Occipital lobe (tissue), 2 donors: Measurements from ENCODE around the gene NUFIP1. TPM values are rescaled to one million over a fixed set of nuclear protein-coding genes. Genes with fewer than 3 reads are reported as not detected.
"Not testable (repeated sequence)": the region's sequence is repeated elsewhere in the genome, so short reads cannot be mapped to it uniquely, and the experiment has no call there.

Experiments
- DNase-seq: peaks from one replicate; lab custom pipeline; 2025; lab: John Stamatoyannopoulos, UW
- total RNA-seq: library from RNA; depleted of rRNA; stranded (reverse); fragments of >200 nt; gene quantifications from one replicate; pipeline ENCODE4 v1.2.3, GENCODE V29; 2014

Gene NUFIP1
- total RNA-seq, 1 donor from 2014 or later, result 7.5 TPM

- DNase-seq, result no peak
These were observed 69.3 kb downstream of the NUFIP1 start for GRCh38 chr13:44920013-44920412.

- DNase-seq, result no peak
These were observed 70.0 kb downstream of the NUFIP1 start for GRCh38 chr13:44919104-44919804.

DNA sequence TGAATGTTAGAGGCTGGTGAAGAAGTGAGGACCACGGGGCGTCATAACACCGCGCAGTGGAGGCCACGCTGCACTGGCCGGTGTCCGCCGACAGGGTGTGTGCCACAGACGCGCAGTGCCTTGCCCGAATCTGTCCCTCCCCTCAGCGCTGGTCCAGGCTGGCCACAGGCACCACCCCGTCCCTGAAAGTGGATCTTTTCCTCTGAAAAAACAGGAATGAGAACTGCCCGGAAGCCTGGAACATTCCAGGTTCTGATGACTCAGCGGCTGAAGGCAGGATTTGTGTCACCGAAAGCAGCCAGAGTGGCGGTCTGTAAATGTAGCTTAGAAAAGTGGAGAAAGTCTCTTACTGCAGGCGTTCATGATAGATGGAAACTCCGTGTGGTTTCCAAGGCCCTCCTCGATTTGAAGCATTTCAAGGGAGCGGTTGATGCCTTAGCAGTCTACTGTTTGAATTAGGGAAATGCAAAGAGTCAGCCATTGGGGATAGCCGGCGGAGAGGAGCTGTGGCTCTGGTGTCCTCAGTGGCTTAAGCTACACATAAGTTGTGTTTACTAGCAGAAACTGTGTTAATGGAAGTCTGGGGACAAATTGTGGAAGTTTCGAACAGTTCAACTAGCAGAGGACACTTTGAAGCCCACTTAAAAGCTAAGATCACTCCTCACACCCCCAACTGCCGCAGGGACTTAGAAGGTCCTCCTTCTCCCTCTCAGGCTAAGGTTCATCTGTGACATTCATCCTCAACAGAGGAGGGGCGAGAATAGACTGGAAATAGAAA is 70.8 kb downstream of the NUFIP1 start:
- peak; percentile 79 for DNase-seq

DNA sequence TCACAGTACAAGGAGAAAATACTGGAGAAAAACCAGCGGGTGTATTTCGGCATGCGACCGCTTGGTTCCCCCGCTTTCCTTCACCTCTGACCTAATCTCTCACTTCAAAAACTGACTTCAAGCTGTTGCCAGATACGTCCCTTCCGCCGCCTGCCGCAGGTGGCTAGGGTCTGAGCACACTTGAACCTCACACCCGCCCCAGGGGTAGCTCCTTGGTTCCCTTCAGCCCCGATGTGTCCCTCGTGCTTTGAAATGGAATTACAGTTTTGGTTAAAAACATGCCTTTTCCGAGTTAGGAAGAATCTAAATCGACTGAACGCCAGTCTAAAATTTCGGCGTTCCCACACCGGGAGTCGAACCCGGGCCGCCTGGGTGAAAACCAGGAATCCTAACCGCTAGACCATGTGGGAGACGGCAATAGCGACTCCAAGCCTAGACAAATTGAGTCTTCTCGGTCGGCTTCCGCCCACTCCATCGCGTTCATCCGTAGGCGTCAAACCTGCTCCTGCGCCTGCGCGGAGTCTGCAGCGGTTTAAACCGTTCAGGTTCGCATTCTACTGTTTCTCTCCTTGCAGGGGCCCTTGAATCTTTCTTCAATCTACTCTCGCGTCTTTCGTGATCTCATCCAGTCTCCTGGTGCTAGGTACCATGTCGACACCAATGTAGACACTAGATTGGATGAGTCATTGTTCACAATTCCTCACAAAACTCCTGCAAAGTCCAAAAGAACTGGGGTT is 71.5 kb downstream of the NUFIP1 start:
- peak; percentile 90 for DNase-seq

DNA sequence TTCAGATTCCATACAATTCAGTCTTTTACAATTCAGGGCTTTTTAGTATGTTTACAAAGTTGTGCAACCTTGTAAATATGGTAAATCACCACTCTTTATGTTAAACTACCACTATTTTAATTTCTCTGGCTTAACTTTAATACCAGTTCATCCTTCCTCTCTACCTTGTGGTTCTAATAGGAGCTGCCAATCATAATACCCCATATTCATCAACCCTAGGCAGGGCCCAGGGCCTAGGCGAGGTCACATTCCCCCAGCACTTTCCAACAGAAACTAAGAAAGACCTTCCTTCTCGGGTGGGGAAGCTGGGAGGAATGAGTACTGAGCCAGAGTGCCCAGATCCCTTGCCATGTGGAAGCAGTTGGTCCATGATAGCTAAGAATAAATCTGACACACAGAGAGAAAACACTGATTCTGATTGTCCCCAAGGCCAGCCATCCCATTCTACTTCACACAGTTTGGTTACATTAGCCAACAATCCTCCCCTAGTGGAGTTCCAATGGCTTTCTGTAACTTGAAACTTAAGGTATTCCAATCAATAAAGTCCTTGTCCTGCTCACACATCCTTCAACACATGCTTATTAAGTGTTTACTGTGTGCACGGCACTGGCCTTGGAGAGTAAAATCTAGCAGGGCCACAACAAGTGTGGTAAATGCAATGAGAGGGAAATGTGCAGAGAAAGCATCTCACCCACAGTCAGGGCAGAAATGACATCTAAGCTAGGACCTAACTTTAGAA is 76.8 kb downstream of the NUFIP1 start:
- no peak for DNase-seq

DNA sequence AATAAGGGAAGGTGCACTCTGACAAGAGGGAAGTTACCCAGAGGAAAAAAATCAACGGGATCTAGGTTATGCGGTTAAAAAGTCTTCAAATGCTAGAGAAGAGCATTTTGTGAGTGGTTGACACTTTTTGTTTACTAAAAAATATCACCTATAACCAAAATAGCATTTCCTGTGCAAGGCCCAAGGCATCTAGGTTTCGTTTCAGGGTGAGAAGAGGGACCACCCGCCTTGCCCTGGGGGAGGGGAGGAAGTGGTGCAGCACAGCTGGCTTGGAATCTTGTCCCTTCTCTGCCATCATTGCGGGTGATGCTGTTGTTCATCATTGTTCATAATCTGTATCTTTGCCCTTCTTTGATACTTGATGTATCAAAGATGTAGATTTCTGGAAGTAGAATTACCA is 80.6 kb downstream of the NUFIP1 start:
- no peak for DNase-seq

GRCh38 chr13:44908266-44908665 is 81.0 kb downstream of the NUFIP1 start:
- DNase-seq, result no peak

DNA sequence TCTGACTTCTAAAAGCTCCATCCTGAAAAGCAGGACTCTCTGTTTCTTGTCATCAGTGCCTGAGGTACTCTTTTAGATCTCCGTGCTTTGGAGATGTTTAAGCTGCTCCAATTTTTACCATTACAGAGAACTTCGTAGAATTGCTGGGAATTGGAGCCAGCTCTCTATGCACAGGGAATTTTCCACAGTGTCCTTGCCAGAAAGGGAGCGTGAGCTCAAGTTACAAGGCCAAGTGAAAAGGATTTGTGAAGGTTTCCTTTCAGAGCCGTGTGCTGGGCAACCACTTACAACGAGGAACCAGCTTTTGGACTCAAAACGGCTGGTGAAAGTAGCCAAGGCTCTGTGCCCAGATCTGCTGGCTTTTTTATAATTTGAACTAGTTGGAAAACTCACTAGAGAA is 82.6 kb downstream of the NUFIP1 start:
- DNase-seq, result peak; percentile 39

DNA sequence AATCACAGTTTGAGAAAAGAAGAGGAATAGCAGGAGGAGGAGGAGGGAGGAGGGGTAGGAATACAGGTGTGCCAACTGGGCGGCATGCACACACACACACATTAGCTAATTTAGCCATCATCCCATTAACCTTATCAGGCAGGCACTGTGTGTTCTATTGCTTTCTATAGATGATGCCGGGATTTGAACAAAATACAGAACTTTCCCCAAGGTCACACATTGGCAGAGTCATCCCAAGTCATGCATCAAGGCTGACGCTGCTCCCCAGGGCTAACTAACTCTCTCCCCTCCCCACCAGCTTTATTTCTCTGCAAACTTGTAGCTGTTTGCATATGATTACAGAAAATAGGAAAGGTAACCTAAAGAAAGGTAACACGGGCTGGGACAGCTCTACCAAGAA is 83.0 kb downstream of the NUFIP1 start:
- no peak for DNase-seq

DNA sequence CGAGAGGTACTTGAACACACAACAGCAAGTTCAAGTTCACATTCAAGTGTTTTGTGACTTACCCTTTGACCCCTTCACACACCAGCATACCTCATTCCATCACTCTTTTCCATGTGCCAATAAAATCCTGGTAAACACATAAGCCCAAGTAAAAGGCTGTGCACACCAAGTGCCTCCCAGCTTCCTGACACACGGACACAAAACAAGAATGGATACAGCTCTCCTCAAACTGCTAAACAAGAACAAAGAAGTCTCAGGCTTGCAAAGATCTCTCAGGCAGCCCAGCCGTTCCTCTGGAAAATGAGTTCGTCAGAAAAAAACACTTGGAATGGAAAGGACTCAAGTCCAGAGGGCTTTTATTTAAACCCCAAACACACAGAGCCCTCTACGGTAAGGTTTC is 83.7 kb downstream of the NUFIP1 start:
- DNase-seq, result no peak

- DNase-seq, result no peak
These were observed 84.3 kb downstream of the NUFIP1 start for GRCh38 chr13:44904967-44905366.

- DNase-seq, result peak; percentile 18
These were observed 85.7 kb downstream of the NUFIP1 start for GRCh38 chr13:44903574-44903985.

DNA sequence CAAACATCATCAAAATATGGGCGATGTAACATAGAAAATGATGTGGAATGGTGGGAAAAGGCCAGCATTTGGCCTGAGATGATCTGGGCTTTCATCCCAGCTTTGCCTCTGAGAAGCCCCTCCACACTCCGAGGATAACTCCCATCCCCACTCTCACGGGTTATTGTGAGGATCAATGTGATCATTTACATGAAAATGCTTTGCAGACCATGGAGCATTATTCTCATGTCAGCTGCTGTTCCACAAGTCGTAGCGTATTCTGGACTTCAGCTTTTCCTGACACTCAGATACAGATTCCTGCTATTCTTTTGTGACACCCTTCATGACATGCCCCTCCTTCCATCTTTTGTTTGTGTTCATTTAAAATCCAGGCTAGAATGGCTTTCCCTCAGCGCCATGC is 86.5 kb downstream of the NUFIP1 start:
- no peak for DNase-seq

DNA sequence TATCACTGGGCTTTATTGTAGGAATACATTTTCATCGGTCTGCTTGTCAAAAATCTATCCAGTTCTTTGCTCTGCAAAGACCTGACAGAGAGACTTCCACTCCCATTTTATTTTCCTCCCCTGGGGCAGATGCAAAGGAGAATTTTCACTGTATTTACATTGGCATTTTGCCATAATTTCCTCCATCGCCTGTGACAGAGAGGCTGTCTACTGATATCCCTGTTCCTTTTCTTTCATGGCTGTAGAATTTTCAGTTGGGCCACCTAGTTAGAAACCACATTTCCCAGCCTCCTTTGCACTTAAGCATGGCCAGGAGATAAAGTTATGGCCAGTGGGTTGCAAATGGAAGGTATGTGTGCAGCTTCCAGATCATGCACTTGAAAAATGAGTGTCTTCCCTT is 89.3 kb downstream of the NUFIP1 start:
- no peak for DNase-seq

GRCh38 chr13:44898308-44898707 is 91.0 kb downstream of the NUFIP1 start:
- not testable (repeated sequence) for DNase-seq

- DNase-seq, result no peak
These were observed 93.3 kb downstream of the NUFIP1 start for GRCh38 chr13:44895953-44896335.

- no peak for DNase-seq
These were observed 93.9 kb downstream of the NUFIP1 start for GRCh38 chr13:44895264-44895952.

GRCh38 chr13:44894001-44894770 is 95.1 kb downstream of the NUFIP1 start:
- no peak for DNase-seq
